Measurements from ENCODE around the gene CTIF. TPM values are rescaled to one million over a fixed set of nuclear protein-coding genes. Genes with fewer than 3 reads are reported as not detected.

Gene CTIF
- total RNA-seq, 1 donor from 2014 or later, result 35.1 TPM

DNA sequence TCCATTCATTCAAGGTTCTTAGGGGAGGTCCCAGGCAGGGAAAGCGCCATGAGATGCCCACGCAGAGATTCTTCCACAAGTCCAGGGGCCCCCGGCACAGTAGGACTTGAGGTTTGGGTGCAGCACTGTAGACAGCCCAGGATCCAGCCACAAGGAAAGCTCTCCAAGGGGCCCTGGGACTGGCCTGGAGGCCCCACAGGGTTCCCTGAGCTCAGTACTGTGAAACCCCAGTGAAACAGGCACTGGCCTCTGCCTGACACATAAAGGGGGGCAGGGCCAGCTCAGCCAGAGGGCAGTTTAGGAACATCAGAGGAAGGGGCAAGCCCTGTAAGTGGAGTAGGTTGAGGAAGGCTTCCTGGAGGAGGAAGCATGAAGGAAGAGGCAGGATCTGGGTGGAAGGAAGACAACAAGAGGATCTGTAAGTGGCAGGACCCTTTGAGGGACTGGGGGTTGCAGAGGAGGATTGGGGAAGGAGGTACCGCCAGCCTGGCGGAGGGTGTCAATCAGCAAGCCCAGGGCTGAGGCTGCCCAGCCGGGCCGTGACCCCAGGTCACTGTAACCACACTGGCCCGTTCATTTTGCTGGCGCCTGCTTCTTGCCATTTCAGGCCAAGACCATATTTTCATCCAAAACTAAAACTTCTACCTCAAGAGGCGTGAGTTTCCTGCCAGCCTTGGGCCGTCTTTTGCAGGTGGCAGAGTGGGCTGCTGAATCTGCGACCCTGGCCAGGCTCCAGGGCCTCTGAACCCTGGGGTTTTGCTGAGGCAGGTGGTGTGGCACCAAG is 236.7 kb downstream of the CTIF start:
- TF ChIP-seq POLR2A (IDR thresholded peaks at IDR 0.05), result no peak
- TF ChIP-seq, protein P1, sequence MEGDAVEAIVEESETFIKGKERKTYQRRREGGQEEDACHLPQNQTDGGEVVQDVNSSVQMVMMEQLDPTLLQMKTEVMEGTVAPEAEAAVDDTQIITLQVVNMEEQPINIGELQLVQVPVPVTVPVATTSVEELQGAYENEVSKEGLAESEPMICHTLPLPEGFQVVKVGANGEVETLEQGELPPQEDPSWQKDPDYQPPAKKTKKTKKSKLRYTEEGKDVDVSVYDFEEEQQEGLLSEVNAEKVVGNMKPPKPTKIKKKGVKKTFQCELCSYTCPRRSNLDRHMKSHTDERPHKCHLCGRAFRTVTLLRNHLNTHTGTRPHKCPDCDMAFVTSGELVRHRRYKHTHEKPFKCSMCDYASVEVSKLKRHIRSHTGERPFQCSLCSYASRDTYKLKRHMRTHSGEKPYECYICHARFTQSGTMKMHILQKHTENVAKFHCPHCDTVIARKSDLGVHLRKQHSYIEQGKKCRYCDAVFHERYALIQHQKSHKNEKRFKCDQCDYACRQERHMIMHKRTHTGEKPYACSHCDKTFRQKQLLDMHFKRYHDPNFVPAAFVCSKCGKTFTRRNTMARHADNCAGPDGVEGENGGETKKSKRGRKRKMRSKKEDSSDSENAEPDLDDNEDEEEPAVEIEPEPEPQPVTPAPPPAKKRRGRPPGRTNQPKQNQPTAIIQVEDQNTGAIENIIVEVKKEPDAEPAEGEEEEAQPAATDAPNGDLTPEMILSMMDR (IDR thresholded peaks at IDR 0.05), result no peak
- TF ChIP-seq POLR2AphosphoS5 (IDR thresholded peaks at IDR 0.05; ENCODE audit: insufficient read depth in 1 of 2, low read depth in 1 of 2), result no peak
- H3K4me3 ChIP-seq, result no peak overlapping the region
- H3K9me3 ChIP-seq, result no peaks in the 10 kb centered on the region
- H3K4me1 ChIP-seq, result peaks cover 36% of the 10 kb centered on the region
- no peak overlapping the region for H3K27ac ChIP-seq
- intact Hi-C loops (cut with DNase I), result loop anchor here (5.0 to 10.0 kb wide), 4 partner anchors 91 to 389 kb away; partner anchors contain the start of gene SMAD7
- H3K36me3 ChIP-seq, result no peaks in the 10 kb centered on the region
- no peaks in the 10 kb centered on the region for H3K27me3 ChIP-seq
- DNase-seq (ENCODE audit: extremely low spot score in 2 of 2), result no peak

DNA sequence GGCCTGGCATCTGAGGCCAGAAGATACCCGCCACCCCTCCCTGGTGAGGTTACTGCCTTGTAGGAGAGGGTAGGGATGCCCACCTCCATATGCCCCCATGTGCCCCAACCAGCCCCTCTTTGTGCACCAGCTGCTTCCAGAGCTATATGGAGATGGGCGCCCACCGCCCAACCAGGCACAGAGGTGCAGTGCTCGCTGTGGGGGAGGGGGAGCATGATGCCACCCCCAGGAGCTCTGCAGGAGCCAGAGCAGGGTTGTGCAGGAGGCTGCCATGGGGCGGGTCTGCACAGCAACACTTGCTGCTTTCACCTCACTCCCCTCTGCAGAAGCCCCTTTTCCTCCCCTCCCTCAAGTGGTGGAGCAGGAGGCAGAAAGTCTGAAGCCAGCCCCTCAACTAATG is 237.3 kb downstream of the CTIF start:
- no peak for DNase-seq (ENCODE audit: extremely low spot score in 2 of 2)
- no peak overlapping the region for H3K4me3 ChIP-seq
- no peak for TF ChIP-seq POLR2AphosphoS5 (IDR thresholded peaks at IDR 0.05; ENCODE audit: insufficient read depth in 1 of 2, low read depth in 1 of 2)
- intact Hi-C loops (cut with DNase I), result loop anchor here (5.0 to 10.0 kb wide), 4 partner anchors 91 to 389 kb away; partner anchors contain the start of gene SMAD7
- no peaks in the 10 kb centered on the region for H3K27me3 ChIP-seq
- peaks cover 42% of the 10 kb centered on the region for H3K4me1 ChIP-seq
- H3K9me3 ChIP-seq, result no peaks in the 10 kb centered on the region
- no peak overlapping the region for H3K27ac ChIP-seq
- no peaks in the 10 kb centered on the region for H3K36me3 ChIP-seq

DNA sequence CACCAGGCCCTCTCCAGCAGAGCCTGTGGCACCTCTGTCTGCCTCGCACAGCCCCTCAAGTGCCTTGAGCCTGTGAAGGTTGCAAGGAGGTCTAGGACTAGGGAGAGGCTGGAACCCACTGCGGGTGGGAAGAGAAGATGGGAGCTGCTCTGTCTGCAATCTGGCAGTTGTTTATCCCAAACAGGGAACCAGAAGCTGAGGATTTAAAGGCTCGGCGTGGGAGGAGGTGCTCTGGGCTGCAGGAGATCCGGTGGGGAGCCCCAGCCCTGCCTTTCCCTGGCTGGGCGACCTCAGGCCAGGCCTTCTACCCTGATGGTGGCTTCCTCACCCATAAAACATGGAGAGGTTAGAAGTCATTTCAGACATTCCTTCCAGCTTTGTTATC is 237.8 kb downstream of the CTIF start:
- TF ChIP-seq POLR2A (IDR thresholded peaks at IDR 0.05) (no peak), POLR2AphosphoS5 (IDR thresholded peaks at IDR 0.05; ENCODE audit: insufficient read depth in 1 of 2, low read depth in 1 of 2) (no peak)
- TF ChIP-seq, protein P1 (IDR thresholded peaks at IDR 0.05), result no peak
- Histone ChIP-seq H3K9me3 (no peaks in the 10 kb centered on the region), H3K27me3 (no peaks in the 10 kb centered on the region), H3K36me3 (no peaks in the 10 kb centered on the region), H3K4me1 (peaks cover 47% of the 10 kb centered on the region), H3K27ac (no peak overlapping the region), H3K4me3 (no peak overlapping the region)
- DNase-seq (ENCODE audit: extremely low spot score in 2 of 2), result no peak
- intact Hi-C loops (cut with DNase I), result loop anchor here (5.0 to 10.0 kb wide), 4 partner anchors 92 to 388 kb away; partner anchors contain the start of gene SMAD7

DNA sequence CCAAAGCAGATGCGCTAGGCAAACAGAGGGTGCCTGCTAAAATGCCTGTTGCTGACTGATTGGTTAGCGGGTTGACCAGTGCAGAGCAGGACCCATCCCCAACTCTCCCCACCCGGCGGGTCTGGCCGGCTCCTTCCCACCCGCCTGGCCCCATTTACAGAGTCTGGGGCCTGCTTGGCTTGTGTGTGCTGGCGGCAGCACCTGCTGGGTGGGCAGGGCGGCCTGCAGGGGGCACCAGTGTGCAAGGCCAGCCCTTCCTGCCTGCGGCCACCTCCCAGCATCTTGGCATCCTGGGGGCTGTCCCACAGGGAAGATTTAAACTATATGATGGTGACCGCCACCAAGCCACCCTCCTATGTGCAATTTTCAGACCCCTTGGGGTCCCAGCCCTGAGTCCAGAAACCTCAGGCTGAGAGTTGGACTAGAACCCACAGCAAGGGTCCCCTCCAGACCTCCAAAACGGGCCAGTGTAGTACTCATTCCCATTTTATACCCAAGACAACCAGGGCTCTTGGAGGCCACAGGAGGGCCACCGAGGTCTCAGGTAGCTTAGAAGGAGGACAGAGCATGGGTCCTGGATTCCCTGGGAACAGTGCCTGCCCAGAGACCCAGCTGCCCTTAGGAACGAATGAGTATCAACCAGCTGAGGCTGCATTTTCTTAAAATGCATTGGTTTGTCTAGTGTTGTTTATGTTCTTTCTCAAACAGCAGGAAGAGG is 238.4 kb downstream of the CTIF start:
- Histone ChIP-seq H3K4me1 (peaks cover 52% of the 10 kb centered on the region), H3K4me3 (no peak overlapping the region), H3K27me3 (no peaks in the 10 kb centered on the region), H3K36me3 (no peaks in the 10 kb centered on the region), H3K27ac (peak overlapping the region; percentile 22), H3K9me3 (no peaks in the 10 kb centered on the region)
- peak in 1 of 2 donors; percentile 35 for TF ChIP-seq POLR2AphosphoS5 (IDR thresholded peaks at IDR 0.05; ENCODE audit: insufficient read depth in 1 of 2, low read depth in 1 of 2)
- TF ChIP-seq, protein P1 (IDR thresholded peaks at IDR 0.05), result peak; percentile 47 to 71 (median 49)
- TF ChIP-seq POLR2A (IDR thresholded peaks at IDR 0.05), result no peak
- DNase-seq (ENCODE audit: extremely low spot score in 2 of 2), result no peak
- intact Hi-C loops (cut with DNase I), result loop anchor here (5.0 to 10.0 kb wide), 4 partner anchors 92 to 388 kb away; partner anchors contain the start of gene SMAD7

DNA sequence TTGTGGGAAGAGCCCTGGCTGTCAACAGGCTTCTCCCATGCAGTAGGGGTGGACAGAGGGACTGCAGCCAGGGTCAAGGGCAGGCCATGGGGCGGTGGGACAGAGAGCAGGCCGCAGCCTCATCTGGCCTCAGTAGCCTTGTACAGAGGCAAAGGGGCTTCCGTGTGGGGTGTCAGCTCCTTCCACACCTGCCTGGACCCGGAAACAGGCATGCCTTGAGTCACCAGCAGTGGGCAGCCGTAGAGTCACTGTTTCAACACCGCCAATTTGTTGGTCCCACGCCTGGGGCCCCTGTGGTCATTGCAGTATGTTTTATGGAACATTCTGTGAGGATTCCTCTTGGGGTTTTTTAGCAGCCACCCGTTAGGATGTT is 238.9 kb downstream of the CTIF start:
- H3K9me3 ChIP-seq, result no peaks in the 10 kb centered on the region
- TF ChIP-seq POLR2AphosphoS5 (IDR thresholded peaks at IDR 0.05; ENCODE audit: insufficient read depth in 1 of 2, low read depth in 1 of 2), result no peak
- TF ChIP-seq, protein P1 (IDR thresholded peaks at IDR 0.05), result no peak
- TF ChIP-seq POLR2A (IDR thresholded peaks at IDR 0.05), result no peak
- DNase-seq (ENCODE audit: extremely low spot score in 2 of 2), result no peak
- intact Hi-C loops (cut with DNase I), result loop anchor here (5.0 to 10.0 kb wide), 4 partner anchors 93 to 387 kb away; partner anchors contain the start of gene SMAD7
- peaks cover 58% of the 10 kb centered on the region for H3K4me1 ChIP-seq
- H3K4me3 ChIP-seq, result no peak overlapping the region
- peak overlapping the region; percentile 22 for H3K27ac ChIP-seq
- no peaks in the 10 kb centered on the region for H3K27me3 ChIP-seq
- H3K36me3 ChIP-seq, result no peaks in the 10 kb centered on the region
